AG04449 (cell line): ENCODE data around the gene XPOT.

Experiments used
- CTCF ChIA-PET: fragments of 350-600 bp; formaldehyde crosslinking; extraction: SDS; loops from one replicate; lab custom pipeline; 2021; ENCODE audit warnings: antibody characterized with exemption; lab: Yijun Ruan, JAX
- POLR2A ChIA-PET: fragments of 400-600, 350-600 bp; formaldehyde crosslinking; extraction: SDS; loops from one replicate; lab custom pipeline; 2020; ENCODE audit warnings: antibody characterized with exemption, inconsistent platforms; lab: Yijun Ruan, JAX
- DNase-seq: peaks from one replicate; pipeline ENCODE4 v3.0.0-alpha.2; 2010; ENCODE audit warnings: low read depth, low spot score
- H3K4me3 ChIP-seq: 2 replicates; pipeline ENCODE4 v1.5.1; 2011; ENCODE audit warnings: low read depth, mild to moderate bottlenecking, control low read depth, low read length
- CTCF ChIP-seq: IDR thresholded peaks from one replicate; pipeline ENCODE4 v1.5.1; 2011; ENCODE audit warnings: mild to moderate bottlenecking, moderate library complexity, low read length, control low read depth, inconsistent platforms; ENCODE audit not compliant: insufficient read depth; ENCODE audit errors: missing control alignments

Gene XPOT

GRCh38 chr12:64466178-64466577, 62.0 kb downstream of the XPOT start:
- H3K4me3 ChIP-seq = no peak overlapping the region
- POLR2A ChIA-PET = no interaction called here
- CTCF ChIA-PET = interaction anchor here (0.5 kb wide), 1 partner anchor 83 kb away, joined by 3 read pairs; no protein-coding TSS in a partner anchor
- no peak for DNase-seq
- no peak for TF ChIP-seq CTCF

- CTCF ChIA-PET = interaction anchor here (1.0 kb wide), 1 partner anchor 76 kb away, joined by 3 read pairs; no protein-coding TSS in a partner anchor
- DNase-seq = no peak
- no peak for TF ChIP-seq CTCF
- no peak overlapping the region for H3K4me3 ChIP-seq
- POLR2A ChIA-PET = no interaction called here
Measured at GRCh38 chr12:64468966-64469365, 64.8 kb downstream of the XPOT start.

GRCh38 chr12:64469455-64470142, 65.4 kb downstream of the XPOT start:
- no peak overlapping the region for H3K4me3 ChIP-seq
- DNase-seq = no peak
- POLR2A ChIA-PET = no interaction called here
- TF ChIP-seq CTCF = no peak
- CTCF ChIA-PET = interaction anchor here (1.0 to 1.2 kb wide), 2 partner anchors 25 to 76 kb away, joined by 3 read pairs; no protein-coding TSS in a partner anchor

- ChIA-PET POLR2A (no interaction called here), CTCF (interaction anchor here (1.2 kb wide), 1 partner anchor 24 kb away, joined by 3 read pairs; no protein-coding TSS in a partner anchor)
- DNase-seq = no peak
- TF ChIP-seq CTCF = no peak
- H3K4me3 ChIP-seq = no peak overlapping the region
Measured at GRCh38 chr12:64470495-64470894, 66.3 kb downstream of the XPOT start.

GRCh38 chr12:64473176-64473575, 69.0 kb downstream of the XPOT start:
- POLR2A ChIA-PET = interaction anchor here (0.5 to 0.6 kb wide), 2 partner anchors 47 to 66 kb away, joined by 4 read pairs; no protein-coding TSS in a partner anchor
- H3K4me3 ChIP-seq = no peak overlapping the region
- DNase-seq = no peak
- CTCF ChIA-PET = no interaction called here
- no peak for TF ChIP-seq CTCF

- ChIA-PET CTCF (no interaction called here), POLR2A (no interaction called here)
- DNase-seq = no peak
- no peak overlapping the region for H3K4me3 ChIP-seq
- TF ChIP-seq CTCF = no peak
Measured at GRCh38 chr12:64475518-64475917, 71.3 kb downstream of the XPOT start.
